ENCODE measurements around the gene IMMP2L.

DNA sequence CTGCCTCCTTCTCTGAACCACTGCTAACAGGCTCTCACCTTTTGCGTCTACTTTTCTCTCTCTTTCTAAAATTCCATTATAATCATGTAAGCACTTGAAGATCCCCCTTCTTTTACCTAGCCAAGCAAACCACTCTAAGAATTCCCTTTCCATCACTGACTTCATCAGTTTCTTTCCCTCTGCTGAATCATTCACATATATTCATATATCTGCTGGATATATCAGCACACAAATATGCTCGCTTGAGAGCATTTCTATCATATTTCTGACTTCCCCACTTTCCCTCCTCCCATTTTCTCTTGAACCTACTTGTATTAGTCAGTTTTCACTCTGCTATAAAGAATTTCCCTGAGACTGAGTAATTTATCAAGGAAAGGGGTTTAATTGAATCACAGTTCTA is 555.6 kb downstream of the IMMP2L start:
- no peak for TF ChIP-seq NFYB (CRISPR knock-in tag; conservative IDR thresholded peaks at IDR 0.05; ENCODE audit: low read depth)
- TF ChIP-seq, protein P1, sequence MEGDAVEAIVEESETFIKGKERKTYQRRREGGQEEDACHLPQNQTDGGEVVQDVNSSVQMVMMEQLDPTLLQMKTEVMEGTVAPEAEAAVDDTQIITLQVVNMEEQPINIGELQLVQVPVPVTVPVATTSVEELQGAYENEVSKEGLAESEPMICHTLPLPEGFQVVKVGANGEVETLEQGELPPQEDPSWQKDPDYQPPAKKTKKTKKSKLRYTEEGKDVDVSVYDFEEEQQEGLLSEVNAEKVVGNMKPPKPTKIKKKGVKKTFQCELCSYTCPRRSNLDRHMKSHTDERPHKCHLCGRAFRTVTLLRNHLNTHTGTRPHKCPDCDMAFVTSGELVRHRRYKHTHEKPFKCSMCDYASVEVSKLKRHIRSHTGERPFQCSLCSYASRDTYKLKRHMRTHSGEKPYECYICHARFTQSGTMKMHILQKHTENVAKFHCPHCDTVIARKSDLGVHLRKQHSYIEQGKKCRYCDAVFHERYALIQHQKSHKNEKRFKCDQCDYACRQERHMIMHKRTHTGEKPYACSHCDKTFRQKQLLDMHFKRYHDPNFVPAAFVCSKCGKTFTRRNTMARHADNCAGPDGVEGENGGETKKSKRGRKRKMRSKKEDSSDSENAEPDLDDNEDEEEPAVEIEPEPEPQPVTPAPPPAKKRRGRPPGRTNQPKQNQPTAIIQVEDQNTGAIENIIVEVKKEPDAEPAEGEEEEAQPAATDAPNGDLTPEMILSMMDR (IDR thresholded peaks at IDR 0.05), result no peak
- TF ChIP-seq, protein P2, sequence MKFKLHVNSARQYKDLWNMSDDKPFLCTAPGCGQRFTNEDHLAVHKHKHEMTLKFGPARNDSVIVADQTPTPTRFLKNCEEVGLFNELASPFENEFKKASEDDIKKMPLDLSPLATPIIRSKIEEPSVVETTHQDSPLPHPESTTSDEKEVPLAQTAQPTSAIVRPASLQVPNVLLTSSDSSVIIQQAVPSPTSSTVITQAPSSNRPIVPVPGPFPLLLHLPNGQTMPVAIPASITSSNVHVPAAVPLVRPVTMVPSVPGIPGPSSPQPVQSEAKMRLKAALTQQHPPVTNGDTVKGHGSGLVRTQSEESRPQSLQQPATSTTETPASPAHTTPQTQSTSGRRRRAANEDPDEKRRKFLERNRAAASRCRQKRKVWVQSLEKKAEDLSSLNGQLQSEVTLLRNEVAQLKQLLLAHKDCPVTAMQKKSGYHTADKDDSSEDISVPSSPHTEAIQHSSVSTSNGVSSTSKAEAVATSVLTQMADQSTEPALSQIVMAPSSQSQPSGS (CRISPR knock-in tag; IDR thresholded peaks at IDR 0.05; ENCODE audit: borderline replicate concordance, low read depth), result no peak
- TF ChIP-seq, protein P3, sequence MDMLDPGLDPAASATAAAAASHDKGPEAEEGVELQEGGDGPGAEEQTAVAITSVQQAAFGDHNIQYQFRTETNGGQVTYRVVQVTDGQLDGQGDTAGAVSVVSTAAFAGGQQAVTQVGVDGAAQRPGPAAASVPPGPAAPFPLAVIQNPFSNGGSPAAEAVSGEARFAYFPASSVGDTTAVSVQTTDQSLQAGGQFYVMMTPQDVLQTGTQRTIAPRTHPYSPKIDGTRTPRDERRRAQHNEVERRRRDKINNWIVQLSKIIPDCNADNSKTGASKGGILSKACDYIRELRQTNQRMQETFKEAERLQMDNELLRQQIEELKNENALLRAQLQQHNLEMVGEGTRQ (CRISPR knock-in tag; IDR thresholded peaks at IDR 0.05), result no peak
- TF ChIP-seq, protein P4, sequence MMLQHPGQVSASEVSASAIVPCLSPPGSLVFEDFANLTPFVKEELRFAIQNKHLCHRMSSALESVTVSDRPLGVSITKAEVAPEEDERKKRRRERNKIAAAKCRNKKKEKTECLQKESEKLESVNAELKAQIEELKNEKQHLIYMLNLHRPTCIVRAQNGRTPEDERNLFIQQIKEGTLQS (CRISPR knock-in tag; conservative IDR thresholded peaks at IDR 0.05), result no peak
- no peak for TF ChIP-seq SP1 (CRISPR knock-in tag; conservative IDR thresholded peaks at IDR 0.05)
- no peak for TF ChIP-seq SMAD4 (CRISPR knock-in tag; IDR thresholded peaks at IDR 0.05)
- TF ChIP-seq, protein P5, sequence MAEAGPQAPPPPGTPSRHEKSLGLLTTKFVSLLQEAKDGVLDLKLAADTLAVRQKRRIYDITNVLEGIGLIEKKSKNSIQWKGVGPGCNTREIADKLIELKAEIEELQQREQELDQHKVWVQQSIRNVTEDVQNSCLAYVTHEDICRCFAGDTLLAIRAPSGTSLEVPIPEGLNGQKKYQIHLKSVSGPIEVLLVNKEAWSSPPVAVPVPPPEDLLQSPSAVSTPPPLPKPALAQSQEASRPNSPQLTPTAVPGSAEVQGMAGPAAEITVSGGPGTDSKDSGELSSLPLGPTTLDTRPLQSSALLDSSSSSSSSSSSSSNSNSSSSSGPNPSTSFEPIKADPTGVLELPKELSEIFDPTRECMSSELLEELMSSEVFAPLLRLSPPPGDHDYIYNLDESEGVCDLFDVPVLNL (CRISPR knock-in tag; IDR thresholded peaks at IDR 0.05; ENCODE audit: borderline replicate concordance, low read depth), result no peak
- no peak for TF ChIP-seq MXD4 (CRISPR knock-in tag; IDR thresholded peaks at IDR 0.05; ENCODE audit: borderline replicate concordance)
- TF ChIP-seq, protein P6, sequence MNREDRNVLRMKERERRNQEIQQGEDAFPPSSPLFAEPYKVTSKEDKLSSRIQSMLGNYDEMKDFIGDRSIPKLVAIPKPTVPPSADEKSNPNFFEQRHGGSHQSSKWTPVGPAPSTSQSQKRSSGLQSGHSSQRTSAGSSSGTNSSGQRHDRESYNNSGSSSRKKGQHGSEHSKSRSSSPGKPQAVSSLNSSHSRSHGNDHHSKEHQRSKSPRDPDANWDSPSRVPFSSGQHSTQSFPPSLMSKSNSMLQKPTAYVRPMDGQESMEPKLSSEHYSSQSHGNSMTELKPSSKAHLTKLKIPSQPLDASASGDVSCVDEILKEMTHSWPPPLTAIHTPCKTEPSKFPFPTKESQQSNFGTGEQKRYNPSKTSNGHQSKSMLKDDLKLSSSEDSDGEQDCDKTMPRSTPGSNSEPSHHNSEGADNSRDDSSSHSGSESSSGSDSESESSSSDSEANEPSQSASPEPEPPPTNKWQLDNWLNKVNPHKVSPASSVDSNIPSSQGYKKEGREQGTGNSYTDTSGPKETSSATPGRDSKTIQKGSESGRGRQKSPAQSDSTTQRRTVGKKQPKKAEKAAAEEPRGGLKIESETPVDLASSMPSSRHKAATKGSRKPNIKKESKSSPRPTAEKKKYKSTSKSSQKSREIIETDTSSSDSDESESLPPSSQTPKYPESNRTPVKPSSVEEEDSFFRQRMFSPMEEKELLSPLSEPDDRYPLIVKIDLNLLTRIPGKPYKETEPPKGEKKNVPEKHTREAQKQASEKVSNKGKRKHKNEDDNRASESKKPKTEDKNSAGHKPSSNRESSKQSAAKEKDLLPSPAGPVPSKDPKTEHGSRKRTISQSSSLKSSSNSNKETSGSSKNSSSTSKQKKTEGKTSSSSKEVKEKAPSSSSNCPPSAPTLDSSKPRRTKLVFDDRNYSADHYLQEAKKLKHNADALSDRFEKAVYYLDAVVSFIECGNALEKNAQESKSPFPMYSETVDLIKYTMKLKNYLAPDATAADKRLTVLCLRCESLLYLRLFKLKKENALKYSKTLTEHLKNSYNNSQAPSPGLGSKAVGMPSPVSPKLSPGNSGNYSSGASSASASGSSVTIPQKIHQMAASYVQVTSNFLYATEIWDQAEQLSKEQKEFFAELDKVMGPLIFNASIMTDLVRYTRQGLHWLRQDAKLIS (CRISPR knock-in tag; IDR thresholded peaks at IDR 0.05; ENCODE audit: borderline replicate concordance), result no peak
- no peak for TF ChIP-seq ZNF121 (CRISPR knock-in tag; IDR thresholded peaks at IDR 0.05)
- no peak for TF ChIP-seq ESRRA (CRISPR knock-in tag; IDR thresholded peaks at IDR 0.05; ENCODE audit: borderline replicate concordance)
- TF ChIP-seq KAT7 (CRISPR knock-in tag; IDR thresholded peaks at IDR 0.05; ENCODE audit: borderline replicate concordance), result no peak
- TF ChIP-seq, protein P7, sequence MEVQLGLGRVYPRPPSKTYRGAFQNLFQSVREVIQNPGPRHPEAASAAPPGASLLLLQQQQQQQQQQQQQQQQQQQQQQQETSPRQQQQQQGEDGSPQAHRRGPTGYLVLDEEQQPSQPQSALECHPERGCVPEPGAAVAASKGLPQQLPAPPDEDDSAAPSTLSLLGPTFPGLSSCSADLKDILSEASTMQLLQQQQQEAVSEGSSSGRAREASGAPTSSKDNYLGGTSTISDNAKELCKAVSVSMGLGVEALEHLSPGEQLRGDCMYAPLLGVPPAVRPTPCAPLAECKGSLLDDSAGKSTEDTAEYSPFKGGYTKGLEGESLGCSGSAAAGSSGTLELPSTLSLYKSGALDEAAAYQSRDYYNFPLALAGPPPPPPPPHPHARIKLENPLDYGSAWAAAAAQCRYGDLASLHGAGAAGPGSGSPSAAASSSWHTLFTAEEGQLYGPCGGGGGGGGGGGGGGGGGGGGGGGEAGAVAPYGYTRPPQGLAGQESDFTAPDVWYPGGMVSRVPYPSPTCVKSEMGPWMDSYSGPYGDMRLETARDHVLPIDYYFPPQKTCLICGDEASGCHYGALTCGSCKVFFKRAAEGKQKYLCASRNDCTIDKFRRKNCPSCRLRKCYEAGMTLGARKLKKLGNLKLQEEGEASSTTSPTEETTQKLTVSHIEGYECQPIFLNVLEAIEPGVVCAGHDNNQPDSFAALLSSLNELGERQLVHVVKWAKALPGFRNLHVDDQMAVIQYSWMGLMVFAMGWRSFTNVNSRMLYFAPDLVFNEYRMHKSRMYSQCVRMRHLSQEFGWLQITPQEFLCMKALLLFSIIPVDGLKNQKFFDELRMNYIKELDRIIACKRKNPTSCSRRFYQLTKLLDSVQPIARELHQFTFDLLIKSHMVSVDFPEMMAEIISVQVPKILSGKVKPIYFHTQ (CRISPR knock-in tag; IDR thresholded peaks at IDR 0.05), result no peak

All from WTC11 (cell line).